NCI-H128 (cell line): ENCODE results near the gene PIN1.

Experiments
- DNase-seq: peaks from one replicate; lab custom pipeline; 2025; ENCODE audit not compliant: unreplicated experiment; lab: John Stamatoyannopoulos, UW

PIN1 gene

GRCh38 chr19:9883231-9883758 lies 48.2 kb downstream of the PIN1 start:
- DNase-seq = no peak

- no peak for DNase-seq
These were observed 48.6 kb downstream of the PIN1 start for GRCh38 chr19:9883764-9884163.

DNA sequence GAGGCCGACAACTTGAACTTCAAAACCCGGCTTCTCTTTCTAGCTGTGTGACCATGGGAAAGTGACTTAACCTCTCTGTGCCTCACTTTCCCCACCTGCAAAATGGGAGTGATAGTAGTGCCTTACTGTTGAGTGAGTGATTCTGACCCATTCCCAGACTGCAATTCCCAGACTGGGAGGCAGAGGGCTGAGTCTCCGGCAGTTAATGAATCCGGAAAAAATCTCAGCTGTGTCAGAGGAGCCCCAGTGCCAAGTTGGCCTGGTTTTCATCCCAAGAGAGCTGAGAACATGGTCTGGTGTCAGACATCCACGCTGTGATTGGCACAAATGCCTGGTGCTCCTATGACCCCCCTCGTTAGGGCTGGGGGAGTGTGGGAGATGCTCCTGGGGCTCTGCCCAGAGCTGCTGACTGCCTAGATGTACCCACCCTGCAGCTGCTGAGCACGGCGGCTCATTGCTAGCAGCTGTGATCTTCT lies 50.0 kb downstream of the PIN1 start:
- DNase-seq = no peak

DNA sequence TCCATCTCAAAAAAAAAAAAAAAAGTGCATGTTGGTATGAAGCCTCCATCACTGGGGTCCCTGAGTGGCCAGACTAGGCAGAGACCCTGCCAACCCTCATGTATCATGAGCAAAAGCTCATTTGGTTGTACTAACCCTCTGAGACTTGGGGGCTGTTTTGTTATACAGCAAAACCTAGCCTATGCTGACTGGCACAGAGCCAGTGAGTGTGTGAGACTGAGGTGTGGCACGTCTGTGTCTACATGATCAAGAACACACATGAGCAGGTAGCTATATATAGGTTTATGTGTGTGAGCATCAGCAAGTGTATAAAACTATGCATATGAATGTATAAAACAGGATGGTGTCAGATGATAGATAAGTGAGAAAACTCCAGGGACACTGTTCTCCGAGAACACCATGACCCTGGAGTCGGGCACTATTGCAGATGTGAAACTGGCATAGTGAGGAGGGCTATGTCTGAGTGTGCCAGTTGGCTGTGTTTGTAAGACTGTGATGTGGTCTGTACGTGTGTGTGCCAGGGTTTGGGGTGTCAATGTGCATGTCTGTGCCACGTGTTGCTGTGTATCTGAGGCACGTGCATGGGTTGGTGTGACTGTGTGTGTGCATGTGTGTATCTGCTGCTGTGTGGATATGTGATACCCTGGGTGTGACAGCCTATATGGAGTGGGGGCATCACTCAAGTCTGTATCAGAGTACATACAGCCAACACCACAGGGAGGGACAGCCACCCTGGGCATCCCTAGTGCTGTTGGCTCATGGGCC lies 56.7 kb downstream of the PIN1 start:
- DNase-seq = no peak
